NT2/D1 (cell line): ENCODE data around the gene AGL.

Experiments
- YY1 ChIP-seq: IDR thresholded peaks from 2 replicates; pipeline ENCODE4 v1.6.1; 2011; ENCODE audit not compliant: insufficient read length, insufficient read depth
- ZNF274 ChIP-seq: IDR thresholded peaks from 2 replicates; pipeline ENCODE4 v1.6.1; 2011; ENCODE audit warnings: mild to moderate bottlenecking, low read depth, low read length

DNA sequence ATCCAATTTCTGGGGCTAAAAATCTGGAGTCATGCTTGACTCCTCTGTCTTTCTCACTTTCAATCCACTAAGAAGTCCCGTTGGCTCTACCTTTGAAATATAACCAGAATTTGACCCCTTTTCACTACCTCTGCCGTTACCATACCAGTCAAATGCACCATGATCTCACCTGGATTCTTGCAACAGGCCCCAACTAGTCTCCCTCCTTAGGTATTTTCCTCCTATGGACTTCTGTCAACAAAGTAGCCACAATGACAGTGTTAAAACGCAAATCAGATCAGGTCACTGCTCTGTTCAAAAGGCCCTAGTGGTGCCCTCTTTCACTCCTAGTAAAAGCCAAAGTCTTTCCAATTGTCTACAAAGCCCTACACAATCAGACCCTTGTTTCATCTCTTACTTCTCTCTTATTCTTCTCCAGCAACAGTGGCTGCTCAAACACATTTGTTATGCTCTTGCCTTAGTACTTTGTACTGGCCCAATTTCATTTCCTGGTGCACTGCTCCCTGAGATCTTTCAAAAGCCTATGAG lies 35.7 kb upstream of the AGL start:
- TF ChIP-seq YY1 (no peak), ZNF274 (no peak)
